IPS-20b (cell line): Measurements from ENCODE around the gene TRAPPC12.

Experiments used
- H3K27ac ChIP-seq: one replicate; pipeline ENCODE4 v1.5.1; 2013; ENCODE audit warnings: low read length
- H3K27me3 ChIP-seq: 2 replicates; pipeline ENCODE4 v1.6.1; 2013; ENCODE audit warnings: mild to moderate bottlenecking, low read length, inconsistent platforms; ENCODE audit not compliant: insufficient read depth
- H3K36me3 ChIP-seq: 2 replicates; pipeline ENCODE4 v1.6.1; 2013; ENCODE audit warnings: low read depth, mild to moderate bottlenecking, inconsistent platforms, low read length, moderate library complexity; ENCODE audit not compliant: insufficient read depth
- H3K4me1 ChIP-seq: 2 replicates; pipeline ENCODE4 v1.6.1; 2013; ENCODE audit warnings: mild to moderate bottlenecking, control low read depth, inconsistent platforms, low read length, moderate library complexity; ENCODE audit not compliant: insufficient read depth
- H3K4me3 ChIP-seq: 2 replicates; pipeline ENCODE4 v1.5.1; 2013; ENCODE audit warnings: mild to moderate bottlenecking, low read length, inconsistent platforms
- H3K9ac ChIP-seq: 2 replicates; pipeline ENCODE4 v1.6.1; 2013; ENCODE audit warnings: low read depth, mild to moderate bottlenecking, inconsistent platforms, low read length, moderate library complexity
- H3K9me3 ChIP-seq: 2 replicates; pipeline ENCODE4 v1.6.1; 2013; ENCODE audit warnings: mild to moderate bottlenecking, low read depth, low read length, inconsistent platforms; ENCODE audit not compliant: insufficient read depth

TRAPPC12 gene

DNA sequence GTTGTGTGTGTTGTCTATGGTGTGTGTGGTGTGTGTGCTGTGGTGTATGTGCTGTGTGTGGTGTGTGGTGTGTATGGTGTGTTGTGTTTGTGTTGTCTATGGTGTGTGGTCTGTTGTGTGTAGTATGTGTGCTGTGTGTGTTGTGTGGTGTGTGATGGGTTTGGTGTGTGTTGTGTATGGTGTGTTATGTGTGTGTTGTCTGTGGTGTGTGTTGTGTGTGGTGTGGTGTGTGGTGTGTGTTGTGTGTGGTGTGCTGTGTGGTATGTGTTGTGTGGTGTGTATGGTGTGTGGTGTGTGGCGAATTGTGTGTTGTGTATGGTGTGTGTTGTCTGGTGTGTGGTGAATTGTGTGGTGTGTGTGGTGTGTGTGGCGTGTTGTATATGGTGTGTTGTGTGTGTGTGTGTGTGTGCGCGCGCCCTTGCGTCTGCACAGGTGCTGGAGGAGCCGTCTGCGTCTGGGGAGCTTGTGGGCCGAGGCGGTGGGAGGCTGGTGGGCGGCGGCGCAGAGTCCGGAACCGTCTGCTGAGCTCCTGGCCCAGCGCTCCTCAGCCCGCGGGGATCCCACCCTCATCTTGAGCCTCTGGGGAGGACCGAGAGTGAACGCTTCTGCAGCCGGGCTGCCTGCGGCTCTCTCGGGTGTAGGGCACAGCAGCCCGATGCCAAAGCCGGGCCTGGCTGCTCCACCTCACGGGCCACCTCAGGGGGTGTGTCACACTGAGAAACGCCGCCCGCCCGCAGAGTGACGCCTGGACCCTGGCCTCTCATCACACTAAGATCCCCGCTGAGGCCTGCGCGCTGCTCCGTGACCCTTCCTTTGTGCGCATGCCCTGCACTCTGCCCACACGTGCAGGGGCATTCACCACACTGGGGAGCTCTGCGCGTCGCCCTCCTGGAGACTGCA lies 148.6 kb downstream of the TRAPPC12 start:
- H3K36me3 ChIP-seq, result no peaks in the 10 kb centered on the region
- no peak overlapping the region for H3K4me3 ChIP-seq
- H3K9me3 ChIP-seq, result no peaks in the 10 kb centered on the region
- no peak overlapping the region for H3K9ac ChIP-seq
- no peak overlapping the region for H3K27ac ChIP-seq
- H3K4me1 ChIP-seq, result no peaks in the 10 kb centered on the region
- no peaks in the 10 kb centered on the region for H3K27me3 ChIP-seq
